Measurements from ENCODE around the gene ADAM8. TPM values are rescaled to one million over a fixed set of nuclear protein-coding genes. Genes with fewer than 3 reads are reported as not detected.
A peak's percentile ranks its signal among the peaks of the same experiment; 100 is the strongest.

The ADAM8 gene
- total and polyA plus RNA-seq, 2 donors (not counting 1 experiment from before 2014, with no cell fraction given), result 116 to 196 TPM

- Histone ChIP-seq H3K9me3 (ENCODE audit: control extremely low read depth in 1 of 3, control insufficient read depth in 2 of 3, insufficient read depth in 1 of 3, low read length in 2 of 3) (peaks cover 0 to 3% (median 0%) of the 10 kb centered on the region in 3 donors), H3K4me3 (ENCODE audit: control extremely low read depth in 1 of 5, extremely low read depth in 1 of 5, insufficient read depth in 1 of 5, low read depth in 2 of 5, low read length in 4 of 5) (no peak overlapping the region), H3K27me3 (replicated peaks in 1 of 4; ENCODE audit: control extremely low read depth in 1 of 4, control insufficient read depth in 3 of 4, insufficient read depth in 4 of 4, low read length in 3 of 4) (no peaks in the 10 kb centered on the region), H3K27ac (ENCODE audit: low read length in 2 of 2) (peak overlapping the region; percentile 76 to 88), H3K79me2 (ENCODE audit: control insufficient read depth, insufficient read depth, low read length) (peaks cover 67% of the 10 kb centered on the region), H3K36me3 (replicated peaks in 1 of 2; ENCODE audit: control extremely low read depth in 1 of 2, control insufficient read depth in 1 of 2, extremely low read depth in 1 of 2, insufficient read depth in 2 of 2, low read length in 1 of 2) (peaks cover 0 to 33% of the 10 kb centered on the region in 2 experiments), H3K4me1 (ENCODE audit: control insufficient read depth in 2 of 2, insufficient read depth in 2 of 2, low read length in 2 of 2) (peaks cover 21 to 36% of the 10 kb centered on the region in 2 donors), H3K9ac (ENCODE audit: low read length) (no peak overlapping the region), H3K4me2 (replicated peaks; ENCODE audit: low read depth, low read length, poor library complexity, severe bottlenecking) (peak overlapping the region; percentile 40), H4K20me1 (ENCODE audit: control insufficient read depth, insufficient read depth, low read length, poor library complexity, severe bottlenecking) (peaks cover 56% of the 10 kb centered on the region), H2AFZ (ENCODE audit: insufficient read depth, low read depth, low read length, poor library complexity, severe bottlenecking) (no peak overlapping the region)
- POLR2A ChIA-PET, result no interaction called here
- intact Hi-C loops (cut with micrococcal nuclease), result loop anchor here (5.0 kb wide), 2 partner anchors 51 to 769 kb away; partner anchors contain the start of genes FUOM and INPP5A
- 96% methylated on average over 4 of the region's 5 CpGs for WGBS (ENCODE audit: insufficient coverage)
- H3K4me1 Mint-ChIP-seq, result peaks cover 37% of the 10 kb centered on the region
- TF ChIP-seq CTCF (IDR thresholded peaks at IDR 0.05), result no peak
- TF ChIP-seq EZH2 (IDR thresholded peaks at IDR 0.05; ENCODE audit: borderline replicate concordance, insufficient read depth, low read depth, low read length, poor library complexity, severe bottlenecking), result no peak
- H3K9me3 Mint-ChIP-seq (ENCODE audit: insufficient read depth), result no peaks in the 10 kb centered on the region
- H3K27me3 Mint-ChIP-seq, result no peaks in the 10 kb centered on the region
- ATAC-seq (ENCODE audit: low read depth) (no peak), DNase-seq (no peak)
- peak overlapping the region; percentile 47 for H3K4me3 Mint-ChIP-seq
- peak overlapping the region; percentile 83 for H3K27ac Mint-ChIP-seq
- CTCF ChIA-PET, result interaction anchor here (1.0 to 3.4 kb wide), 6 partner anchors 12 to 162 kb away, joined by 3 to 21 read pairs (median 4); partner anchors contain the start of gene ADAM8
Observed at GRCh38 chr10:133306097-133306476, 29.4 kb upstream of the ADAM8 start.

GRCh38 chr10:133303206-133303605 lies 26.5 kb upstream of the ADAM8 start:
- no peak overlapping the region for H3K27ac Mint-ChIP-seq
- Histone ChIP-seq H3K27me3 (replicated peaks in 1 of 4; ENCODE audit: control extremely low read depth in 1 of 4, control insufficient read depth in 3 of 4, insufficient read depth in 4 of 4, low read length in 3 of 4) (no peaks in the 10 kb centered on the region), H3K9ac (ENCODE audit: low read length) (no peak overlapping the region), H2AFZ (ENCODE audit: insufficient read depth, low read depth, low read length, poor library complexity, severe bottlenecking) (no peak overlapping the region), H3K4me2 (replicated peaks; ENCODE audit: low read depth, low read length, poor library complexity, severe bottlenecking) (no peak overlapping the region), H3K27ac (ENCODE audit: low read length in 2 of 2) (no peak overlapping the region), H3K9me3 (ENCODE audit: control extremely low read depth in 1 of 3, control insufficient read depth in 2 of 3, insufficient read depth in 1 of 3, low read length in 2 of 3) (no peaks in the 10 kb centered on the region), H3K36me3 (replicated peaks in 1 of 2; ENCODE audit: control extremely low read depth in 1 of 2, control insufficient read depth in 1 of 2, extremely low read depth in 1 of 2, insufficient read depth in 2 of 2, low read length in 1 of 2) (peaks cover 0 to 44% of the 10 kb centered on the region in 2 experiments), H4K20me1 (ENCODE audit: control insufficient read depth, insufficient read depth, low read length, poor library complexity, severe bottlenecking) (peaks cover 55% of the 10 kb centered on the region), H3K4me1 (ENCODE audit: control insufficient read depth in 2 of 2, insufficient read depth in 2 of 2, low read length in 2 of 2) (peaks cover 18 to 29% of the 10 kb centered on the region in 2 donors), H3K4me3 (ENCODE audit: control extremely low read depth in 1 of 5, extremely low read depth in 1 of 5, insufficient read depth in 1 of 5, low read depth in 2 of 5, low read length in 4 of 5) (no peak overlapping the region), H3K79me2 (ENCODE audit: control insufficient read depth, insufficient read depth, low read length) (peaks cover 63% of the 10 kb centered on the region)
- TF ChIP-seq EZH2 (IDR thresholded peaks at IDR 0.05; ENCODE audit: borderline replicate concordance, insufficient read depth, low read depth, low read length, poor library complexity, severe bottlenecking) (no peak), CTCF (IDR thresholded peaks at IDR 0.05) (no peak)
- no peak overlapping the region for H3K4me3 Mint-ChIP-seq
- no peaks in the 10 kb centered on the region for H3K27me3 Mint-ChIP-seq
- CTCF ChIA-PET, result interaction anchor here (1.3 to 2.0 kb wide), 2 partner anchors 25 to 46 kb away, joined by 4 to 9 read pairs; no protein-coding TSS in a partner anchor
- intact Hi-C loops (cut with micrococcal nuclease), result no loop called here
- 95% methylated on average over 10 of the region's 10 CpGs for WGBS (ENCODE audit: insufficient coverage)
- H3K9me3 Mint-ChIP-seq (ENCODE audit: insufficient read depth), result no peaks in the 10 kb centered on the region
- no peak for DNase-seq
- POLR2A ChIA-PET, result interaction anchor here (0.7 kb wide), 1 partner anchor 17 kb away, joined by 4 read pairs; no protein-coding TSS in a partner anchor
- no peak for ATAC-seq (ENCODE audit: low read depth)
- H3K4me1 Mint-ChIP-seq, result peaks cover 34% of the 10 kb centered on the region
